ENCODE data around the gene EXOC2. TPM values are rescaled to one million over a fixed set of nuclear protein-coding genes. Genes with fewer than 3 reads are reported as not detected.
"Not testable (repeated sequence)": the region's sequence is repeated elsewhere in the genome, so short reads cannot be mapped to it uniquely, and the experiment has no call there.

Gene EXOC2
- total RNA-seq, 1 donor from 2014 or later: 40.4 TPM

GRCh38 chr6:683742-684440 lies 9.0 kb downstream of the EXOC2 start:
- no peak for DNase-seq (ENCODE audit: extremely low read depth, low read depth, low spot score)

- DNase-seq (ENCODE audit: extremely low read depth, low read depth, low spot score): no peak
These were observed 12.1 kb downstream of the EXOC2 start for GRCh38 chr6:680666-681340.

GRCh38 chr6:680251-680650 lies 12.7 kb downstream of the EXOC2 start:
- DNase-seq (ENCODE audit: extremely low read depth, low read depth, low spot score): no peak

- no peak for DNase-seq (ENCODE audit: extremely low read depth, low read depth, low spot score)
These were observed 13.7 kb downstream of the EXOC2 start for GRCh38 chr6:679282-679681.

- no peak for DNase-seq (ENCODE audit: extremely low read depth, low read depth, low spot score)
These were observed 14.4 kb downstream of the EXOC2 start for GRCh38 chr6:678520-678919.

- DNase-seq (ENCODE audit: extremely low read depth, low read depth, low spot score): no peak
These were observed 15.0 kb downstream of the EXOC2 start for GRCh38 chr6:677919-678318.

- DNase-seq (ENCODE audit: extremely low read depth, low read depth, low spot score): no peak
These were observed 18.0 kb downstream of the EXOC2 start for GRCh38 chr6:674956-675355.

- DNase-seq (ENCODE audit: extremely low read depth, low read depth, low spot score): no peak
These were observed 18.5 kb downstream of the EXOC2 start for GRCh38 chr6:674406-674805.

- no peak for DNase-seq (ENCODE audit: extremely low read depth, low read depth, low spot score)
These were observed 25.5 kb downstream of the EXOC2 start for GRCh38 chr6:667253-667927.

GRCh38 chr6:665403-666267 lies 27.3 kb downstream of the EXOC2 start:
- no peak for DNase-seq (ENCODE audit: extremely low read depth, low read depth, low spot score)

- DNase-seq (ENCODE audit: extremely low read depth, low read depth, low spot score): not testable (repeated sequence)
These were observed 29.2 kb downstream of the EXOC2 start for GRCh38 chr6:663788-664187.

GRCh38 chr6:659716-660581 lies 33.0 kb downstream of the EXOC2 start:
- no peak for DNase-seq (ENCODE audit: extremely low read depth, low read depth, low spot score)

- DNase-seq (ENCODE audit: extremely low read depth, low read depth, low spot score): no peak
These were observed 34.7 kb downstream of the EXOC2 start for GRCh38 chr6:658244-658643.

- no peak for DNase-seq (ENCODE audit: extremely low read depth, low read depth, low spot score)
These were observed 35.2 kb downstream of the EXOC2 start for GRCh38 chr6:657743-658142.

- DNase-seq (ENCODE audit: extremely low read depth, low read depth, low spot score): no peak
These were observed 36.3 kb downstream of the EXOC2 start, which contains the start of gene HUS1B for GRCh38 chr6:656460-657252. Gene HUS1B (minus strand): TSS chr6:657100. CDS start chr6:656944, 156 bp downstream.

GRCh38 chr6:654136-654535 lies 38.8 kb downstream of the EXOC2 start:
- no peak for DNase-seq (ENCODE audit: extremely low read depth, low read depth, low spot score)

GRCh38 chr6:652865-653264 lies 40.1 kb downstream of the EXOC2 start:
- DNase-seq (ENCODE audit: extremely low read depth, low read depth, low spot score): no peak

GRCh38 chr6:650098-650497 lies 42.8 kb downstream of the EXOC2 start:
- no peak for DNase-seq (ENCODE audit: extremely low read depth, low read depth, low spot score)

- no peak for DNase-seq (ENCODE audit: extremely low read depth, low read depth, low spot score)
These were observed 50.1 kb downstream of the EXOC2 start for GRCh38 chr6:642805-643204.
